ENCODE measurements around the gene RAPGEF2.
"Not testable (repeated sequence)": the region's sequence is repeated elsewhere in the genome, so short reads cannot be mapped to it uniquely, and the experiment has no call there.

RAPGEF2 gene

GRCh38 chr4:159097144-159097543 lies 5.7 kb upstream of the RAPGEF2 start:
- in situ Hi-C loops (cut with HindIII; ENCODE audit: low pct_ligation_motif_present, low pct_unique_long_range_greater_than_20kb, low sequenced_read_pairs): no loop called here
- no peak for DNase-seq

DNA sequence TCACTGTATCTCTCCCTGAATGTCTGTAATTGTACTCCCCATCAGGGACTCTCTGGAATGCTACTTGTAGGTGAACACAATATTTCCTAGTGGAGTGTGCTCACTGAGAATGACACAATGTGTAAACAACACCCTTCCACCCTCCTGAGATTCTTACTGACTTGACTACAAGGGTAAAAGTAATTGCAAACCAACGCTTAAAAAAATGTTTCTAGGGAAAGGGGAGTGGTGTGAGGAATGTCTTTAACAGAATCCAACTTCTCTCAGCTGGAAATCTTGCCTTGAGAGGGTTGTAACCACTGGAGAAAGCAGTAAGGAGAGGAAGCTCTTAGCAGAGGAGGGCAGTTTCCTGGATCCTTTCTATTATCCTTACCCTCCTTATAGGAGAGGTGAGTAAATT lies 5.1 kb upstream of the RAPGEF2 start:
- DNase-seq: no peak
- in situ Hi-C loops (cut with HindIII; ENCODE audit: low pct_ligation_motif_present, low pct_unique_long_range_greater_than_20kb, low sequenced_read_pairs): no loop called here

DNA sequence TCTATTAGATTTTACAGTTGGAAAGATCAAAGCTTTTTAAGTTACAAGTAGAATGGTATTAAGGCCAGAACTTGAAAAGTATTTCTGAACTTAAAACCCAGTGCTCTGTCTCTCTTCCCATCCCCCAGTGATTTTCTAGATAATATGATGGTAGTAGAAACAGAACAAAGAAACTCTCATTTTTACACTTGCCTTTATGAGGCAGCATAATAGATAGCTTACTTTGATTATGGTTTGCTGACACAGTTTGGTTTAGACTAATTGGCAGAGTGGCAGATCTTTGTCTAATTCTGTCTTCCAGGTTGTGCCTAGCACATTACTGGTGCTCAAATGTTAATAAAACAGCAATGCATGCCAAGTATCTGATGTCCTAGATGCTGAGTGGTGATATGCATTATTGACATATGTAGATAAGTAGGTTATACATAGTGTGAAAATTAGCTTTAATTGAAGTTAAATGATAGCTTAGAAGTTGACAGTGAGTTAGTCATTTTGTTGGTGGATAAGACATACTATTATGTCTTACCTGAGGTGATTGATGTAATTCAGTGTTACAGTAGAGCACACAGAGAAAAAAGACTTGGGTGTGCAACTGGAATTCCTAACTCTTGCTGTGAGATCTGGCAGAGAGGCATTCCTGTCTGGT lies 4.3 kb upstream of the RAPGEF2 start:
- in situ Hi-C loops (cut with HindIII; ENCODE audit: low pct_ligation_motif_present, low pct_unique_long_range_greater_than_20kb, low sequenced_read_pairs): no loop called here
- no peak for DNase-seq

DNA sequence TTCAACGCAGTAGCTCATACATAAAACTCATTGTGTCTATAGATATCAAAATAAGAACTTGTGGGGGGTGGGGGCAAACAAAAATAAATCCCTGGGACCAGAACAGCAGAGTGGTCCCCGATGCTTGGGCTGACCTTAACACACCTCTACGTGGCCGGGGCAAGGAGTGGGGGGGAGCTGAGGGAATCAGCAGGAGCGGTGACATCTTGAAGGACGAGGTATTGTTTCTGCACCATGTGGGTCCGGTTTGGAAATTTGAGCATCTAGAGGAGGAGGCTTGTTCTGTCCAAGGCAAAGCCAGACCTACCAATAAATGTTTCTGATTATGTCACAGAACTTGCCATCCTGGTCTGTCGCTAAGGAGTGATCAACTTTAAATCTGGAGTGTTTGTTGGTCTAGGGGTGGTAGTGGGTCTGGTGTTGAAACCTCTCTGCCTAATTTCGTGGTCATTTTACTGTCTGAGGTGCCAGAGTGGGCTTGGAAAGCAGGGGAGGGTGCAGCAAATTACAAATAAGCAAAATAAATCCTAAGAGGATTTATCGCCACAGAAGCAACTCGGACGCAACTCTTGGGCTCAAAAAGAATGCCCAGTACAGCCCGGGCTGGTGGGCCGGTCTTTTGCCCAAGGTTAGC lies 774 bp upstream of the RAPGEF2 start:
- in situ Hi-C loops (cut with HindIII; ENCODE audit: low pct_ligation_motif_present, low pct_unique_long_range_greater_than_20kb, low sequenced_read_pairs): no loop called here
- DNase-seq: no peak

DNA sequence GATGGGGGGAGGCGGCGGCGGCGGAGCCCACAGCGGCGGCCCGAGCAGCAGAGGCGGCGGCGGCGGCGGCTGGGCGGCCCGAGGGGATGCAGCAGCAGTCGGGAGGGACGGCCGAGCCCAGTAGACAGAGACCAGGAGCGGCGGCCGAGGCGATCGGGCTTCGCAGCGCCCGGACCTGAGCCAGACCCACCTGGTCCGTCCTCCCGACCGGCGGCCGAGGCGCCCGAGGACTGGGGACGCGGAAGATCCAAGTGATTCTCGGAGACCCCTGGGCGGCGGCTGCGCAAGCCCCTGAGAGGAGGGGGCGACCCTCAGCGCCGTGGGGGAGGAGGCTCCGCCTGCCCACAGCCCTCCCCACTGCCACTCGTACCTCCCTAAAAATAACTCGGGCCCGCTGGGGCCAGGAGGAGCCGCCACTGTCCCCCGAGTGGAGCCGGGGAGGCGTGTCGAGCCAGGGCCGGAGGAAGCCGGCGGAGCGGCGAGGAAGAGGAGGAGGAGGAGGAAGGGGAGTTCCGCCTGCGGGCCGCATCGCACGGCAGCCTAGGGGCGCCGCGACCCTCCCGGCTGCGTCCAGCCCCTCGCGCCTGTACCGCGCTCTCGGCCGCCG lies 608 bp downstream of the RAPGEF2 start:
- peak; percentile 40 for DNase-seq
- in situ Hi-C loops (cut with HindIII; ENCODE audit: low pct_ligation_motif_present, low pct_unique_long_range_greater_than_20kb, low sequenced_read_pairs): no loop called here

GRCh38 chr4:159104694-159105414 lies 2.0 kb downstream of the RAPGEF2 start:
- in situ Hi-C loops (cut with HindIII; ENCODE audit: low pct_ligation_motif_present, low pct_unique_long_range_greater_than_20kb, low sequenced_read_pairs): no loop called here
- DNase-seq: peak; percentile 50

DNA sequence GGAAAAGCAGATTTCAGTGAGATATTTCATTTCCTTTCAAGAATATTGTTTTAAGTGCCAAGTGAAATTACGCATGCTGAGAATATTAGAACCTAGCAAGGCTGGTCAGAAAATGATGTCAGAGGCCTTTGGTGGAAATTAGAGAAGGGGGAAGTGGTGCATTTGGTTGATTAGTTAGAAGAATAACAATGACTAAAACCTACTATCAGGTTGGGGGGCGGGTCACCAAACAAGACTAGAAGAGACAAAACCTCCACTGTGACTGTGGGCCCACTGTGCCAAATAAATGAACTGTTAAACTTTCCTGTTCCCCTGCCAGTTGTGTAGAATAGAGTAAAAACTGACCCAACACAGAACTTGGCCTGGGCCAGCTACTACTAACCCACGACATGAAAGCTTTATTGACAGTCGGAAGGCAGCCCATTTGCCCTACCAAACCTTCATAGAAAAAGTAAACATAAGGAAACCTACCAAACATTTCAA lies 2.9 kb downstream of the RAPGEF2 start:
- DNase-seq: no peak
- in situ Hi-C loops (cut with HindIII; ENCODE audit: low pct_ligation_motif_present, low pct_unique_long_range_greater_than_20kb, low sequenced_read_pairs): no loop called here

GRCh38 chr4:159106636-159107035 lies 3.8 kb downstream of the RAPGEF2 start:
- DNase-seq: no peak

GRCh38 chr4:159107203-159107925 lies 4.5 kb downstream of the RAPGEF2 start:
- in situ Hi-C loops (cut with HindIII; ENCODE audit: low pct_ligation_motif_present, low pct_unique_long_range_greater_than_20kb, low sequenced_read_pairs): no loop called here
- DNase-seq: peak; percentile 6

More at GRCh38 chr4:159106636-159107035, 3.8 kb downstream of the RAPGEF2 start:
- in situ Hi-C loops (cut with HindIII; ENCODE audit: low pct_ligation_motif_present, low pct_unique_long_range_greater_than_20kb, low sequenced_read_pairs): no loop called here

DNA sequence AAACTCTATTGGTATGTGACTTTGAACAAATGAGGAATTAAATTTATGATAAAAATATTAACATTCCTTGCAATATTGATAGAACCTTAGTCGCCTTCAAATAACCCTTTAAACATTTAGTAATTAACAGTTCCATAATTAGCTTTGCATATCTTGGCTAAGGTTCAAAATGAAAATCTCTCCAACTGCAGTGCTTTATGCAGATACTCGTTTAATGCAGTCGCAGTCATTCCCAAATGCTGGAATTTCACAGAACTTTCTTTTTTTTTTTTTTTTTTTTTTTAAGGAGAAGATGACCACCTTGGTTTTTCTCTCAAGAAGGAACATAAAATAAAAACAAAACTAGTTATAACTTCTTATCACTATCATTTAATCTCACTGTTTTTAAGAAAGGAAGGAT lies 5.2 kb downstream of the RAPGEF2 start:
- DNase-seq: no peak
- in situ Hi-C loops (cut with HindIII; ENCODE audit: low pct_ligation_motif_present, low pct_unique_long_range_greater_than_20kb, low sequenced_read_pairs): no loop called here

GRCh38 chr4:159110961-159111360 lies 8.1 kb downstream of the RAPGEF2 start:
- no peak for DNase-seq
- in situ Hi-C loops (cut with HindIII; ENCODE audit: low pct_ligation_motif_present, low pct_unique_long_range_greater_than_20kb, low sequenced_read_pairs): no loop called here

- DNase-seq: no peak
- in situ Hi-C loops (cut with HindIII; ENCODE audit: low pct_ligation_motif_present, low pct_unique_long_range_greater_than_20kb, low sequenced_read_pairs): no loop called here
Observed at GRCh38 chr4:159111416-159111815, 8.5 kb downstream of the RAPGEF2 start.

DNA sequence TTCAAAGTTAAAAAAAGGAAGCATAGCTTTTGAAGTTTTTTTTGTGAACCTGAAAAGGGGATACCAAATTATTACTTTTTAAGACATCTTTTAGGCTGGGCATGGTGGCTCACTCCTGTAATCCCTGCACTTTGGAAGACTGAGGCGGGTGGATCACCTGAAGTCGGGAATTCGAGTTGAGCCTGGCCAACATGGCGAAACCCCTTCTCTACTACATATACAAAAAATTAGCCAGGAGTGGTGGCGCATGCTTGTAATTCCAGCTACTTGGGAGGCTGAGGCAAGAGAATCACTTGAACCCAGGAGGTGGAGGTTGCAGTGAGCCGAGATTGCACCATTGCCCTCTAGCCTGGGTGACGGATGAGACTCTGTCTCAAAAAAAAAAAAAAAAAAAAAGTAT lies 10.5 kb downstream of the RAPGEF2 start:
- in situ Hi-C loops (cut with HindIII; ENCODE audit: low pct_ligation_motif_present, low pct_unique_long_range_greater_than_20kb, low sequenced_read_pairs); DNase-seq: not testable (repeated sequence)

- DNase-seq; in situ Hi-C loops (cut with HindIII; ENCODE audit: low pct_ligation_motif_present, low pct_unique_long_range_greater_than_20kb, low sequenced_read_pairs): not testable (repeated sequence)
Observed at GRCh38 chr4:159116098-159116497, 13.2 kb downstream of the RAPGEF2 start.

DNA sequence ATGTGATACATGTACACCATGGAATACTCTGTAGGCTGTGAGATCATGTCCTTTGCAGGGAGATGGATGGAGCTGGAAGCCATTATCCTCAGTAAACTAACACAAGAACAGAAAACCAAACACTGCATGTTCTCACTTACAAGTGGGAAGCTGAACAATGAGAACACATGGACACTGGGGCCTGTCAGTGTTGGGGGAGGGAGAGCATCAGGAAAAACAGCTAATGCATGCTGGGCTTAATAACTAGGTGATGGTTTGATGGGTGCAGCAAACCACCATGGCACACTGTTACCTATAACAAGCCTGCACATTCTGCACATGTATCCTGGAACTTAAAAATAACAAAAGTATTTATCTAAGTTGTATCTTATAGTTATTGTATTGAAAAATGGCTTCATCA lies 13.8 kb downstream of the RAPGEF2 start:
- in situ Hi-C loops (cut with HindIII; ENCODE audit: low pct_ligation_motif_present, low pct_unique_long_range_greater_than_20kb, low sequenced_read_pairs); DNase-seq: not testable (repeated sequence)

DNA sequence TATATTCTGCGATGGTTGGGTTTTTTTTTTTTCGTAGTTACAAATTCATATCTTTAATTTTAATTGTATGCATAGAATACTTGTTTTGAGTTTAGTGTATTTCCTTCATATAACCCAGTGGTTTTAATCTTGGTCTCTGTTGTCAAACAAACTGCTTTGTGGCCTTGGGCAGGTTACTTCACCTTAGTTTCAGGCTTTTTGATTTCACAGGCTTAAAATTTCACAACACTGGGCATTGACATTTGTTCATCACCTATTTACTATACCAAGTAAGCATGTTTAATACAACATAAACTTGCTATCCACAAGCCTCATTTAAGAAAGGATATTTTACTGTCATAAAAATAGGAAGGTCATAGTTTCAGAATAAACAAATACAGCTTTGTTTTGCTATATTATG lies 14.7 kb downstream of the RAPGEF2 start:
- no peak for DNase-seq
- in situ Hi-C loops (cut with HindIII; ENCODE audit: low pct_ligation_motif_present, low pct_unique_long_range_greater_than_20kb, low sequenced_read_pairs): no loop called here

DNA sequence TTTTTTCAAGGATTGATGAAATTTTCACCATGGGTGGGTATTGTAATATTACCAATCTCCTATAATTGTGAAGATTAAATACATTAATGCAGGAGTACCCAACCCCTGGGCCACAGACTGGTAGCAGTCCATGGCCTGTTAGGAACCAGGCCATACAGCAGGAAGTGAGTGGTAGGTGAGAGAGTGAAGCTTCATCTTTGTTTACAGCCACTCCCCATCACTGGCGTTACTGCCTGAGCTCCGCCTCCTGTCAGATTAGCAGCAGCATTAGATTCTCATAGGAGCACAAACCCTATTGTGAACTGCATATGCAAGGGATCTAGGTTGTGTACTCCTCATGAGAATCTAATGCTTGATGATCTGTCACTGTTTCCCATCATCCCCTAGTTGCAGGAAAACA lies 15.1 kb downstream of the RAPGEF2 start:
- in situ Hi-C loops (cut with HindIII; ENCODE audit: low pct_ligation_motif_present, low pct_unique_long_range_greater_than_20kb, low sequenced_read_pairs): no loop called here
- no peak for DNase-seq

GRCh38 chr4:159121371-159121770 lies 18.5 kb downstream of the RAPGEF2 start:
- no peak for DNase-seq
- in situ Hi-C loops (cut with HindIII; ENCODE audit: low pct_ligation_motif_present, low pct_unique_long_range_greater_than_20kb, low sequenced_read_pairs): no loop called here

DNA sequence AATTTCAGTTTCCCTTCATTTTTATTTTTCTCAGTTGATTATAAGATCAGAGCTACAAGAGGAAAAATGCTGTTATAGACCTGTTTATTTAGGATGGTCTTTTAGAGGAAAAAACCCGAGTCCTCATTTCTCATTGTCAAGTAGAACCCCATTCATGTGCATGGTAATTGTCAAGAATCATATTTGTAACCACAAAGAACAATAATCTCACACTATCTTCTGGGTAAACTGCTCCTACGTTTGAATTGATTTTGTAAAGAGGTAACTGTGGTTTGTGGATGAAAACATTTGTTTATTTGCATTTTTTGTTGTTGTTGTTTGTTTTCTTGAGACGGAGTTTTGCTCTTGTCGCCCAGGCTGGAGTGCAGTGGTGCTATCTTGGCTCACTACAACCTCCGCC lies 23.8 kb downstream of the RAPGEF2 start:
- in situ Hi-C loops (cut with HindIII; ENCODE audit: low pct_ligation_motif_present, low pct_unique_long_range_greater_than_20kb, low sequenced_read_pairs): no loop called here
- no peak for DNase-seq
